GF-D8 (cell line): ENCODE measurements around the gene SAA1.
"Not testable (repeated sequence)": the region's sequence is repeated elsewhere in the genome, so short reads cannot be mapped to it uniquely, and the experiment has no call there.

Source experiments
- DNase-seq: peaks from one replicate; lab custom pipeline; 2025; lab: John Stamatoyannopoulos, UW

The SAA1 gene

DNA sequence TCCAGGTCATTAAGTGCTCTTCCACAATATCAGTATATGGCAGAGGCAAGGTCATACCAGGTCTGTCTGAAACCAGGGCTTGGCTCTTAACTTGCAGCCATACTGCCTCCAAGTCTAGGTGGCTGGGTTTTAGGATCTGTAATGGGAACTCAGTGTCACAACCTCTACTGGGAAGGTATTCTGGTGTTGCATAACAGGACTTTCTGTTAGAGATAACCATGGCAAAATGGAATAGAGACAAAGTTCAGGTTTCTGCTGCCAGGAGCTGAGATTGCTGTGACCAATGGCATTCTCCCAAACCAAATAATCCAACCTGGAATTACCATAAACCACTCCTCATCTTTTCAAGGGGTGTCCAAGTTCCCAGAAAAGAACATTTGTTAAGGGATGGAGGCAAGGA is 6.8 kb upstream of the SAA1 start:
- no peak for DNase-seq

DNA sequence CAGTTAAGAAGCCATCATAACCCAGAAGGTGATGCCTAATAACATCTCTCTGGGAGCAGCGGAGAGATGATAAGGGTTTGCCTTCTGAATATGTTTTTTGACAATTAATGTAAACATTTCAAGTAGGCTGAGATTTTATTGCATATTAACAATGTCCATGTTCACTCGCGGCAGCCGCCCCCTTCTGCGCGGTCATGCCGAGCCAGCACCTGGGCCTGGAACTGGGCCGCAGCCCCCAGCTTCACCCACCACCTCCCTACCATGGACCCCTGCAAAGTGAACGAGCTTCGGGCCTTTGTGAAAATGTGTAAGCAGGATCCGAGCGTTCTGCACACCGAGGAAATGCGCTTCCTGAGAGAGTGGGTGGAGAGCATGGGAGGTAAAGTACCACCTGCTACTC is 4.3 kb upstream of the SAA1 start:
- no peak for DNase-seq

DNA sequence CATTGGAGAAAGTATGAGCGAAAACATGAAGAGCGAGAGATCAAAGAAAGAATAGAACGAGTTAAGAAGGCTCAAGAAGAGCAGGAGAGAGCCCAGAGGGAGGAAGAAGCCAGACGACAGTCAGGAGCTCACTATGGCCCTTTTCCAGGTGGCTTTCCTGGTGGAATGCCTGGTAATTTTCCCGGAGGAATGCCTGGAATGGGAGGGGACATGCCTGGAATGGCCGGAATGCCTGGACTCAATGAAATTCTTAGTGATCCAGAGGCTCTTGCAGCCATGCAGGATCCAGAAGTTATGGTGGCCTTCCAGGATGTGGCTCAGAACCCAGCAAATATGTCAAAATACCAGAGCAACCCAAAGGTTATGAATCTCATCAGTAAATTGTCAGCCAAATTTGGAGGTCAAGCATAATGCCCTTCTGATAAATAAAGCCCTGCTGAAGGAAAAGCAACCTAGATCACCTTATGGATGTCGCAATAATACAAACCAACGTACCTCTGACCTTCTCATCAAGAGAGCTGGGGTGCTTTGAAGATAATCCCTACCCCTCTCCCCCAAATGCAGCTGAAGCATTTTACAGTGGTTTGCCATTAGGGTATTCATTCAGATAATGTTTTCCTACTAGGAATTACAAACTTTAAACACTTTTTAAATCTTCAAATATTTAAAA is 3.2 kb upstream of the SAA1 start:
- not testable (repeated sequence) for DNase-seq

GRCh38 chr11:18264035-18264434 is 2.0 kb upstream of the SAA1 start:
- DNase-seq: no peak

- DNase-seq: no peak
These were observed 1.1 kb upstream of the SAA1 start for GRCh38 chr11:18264677-18265555.

DNA sequence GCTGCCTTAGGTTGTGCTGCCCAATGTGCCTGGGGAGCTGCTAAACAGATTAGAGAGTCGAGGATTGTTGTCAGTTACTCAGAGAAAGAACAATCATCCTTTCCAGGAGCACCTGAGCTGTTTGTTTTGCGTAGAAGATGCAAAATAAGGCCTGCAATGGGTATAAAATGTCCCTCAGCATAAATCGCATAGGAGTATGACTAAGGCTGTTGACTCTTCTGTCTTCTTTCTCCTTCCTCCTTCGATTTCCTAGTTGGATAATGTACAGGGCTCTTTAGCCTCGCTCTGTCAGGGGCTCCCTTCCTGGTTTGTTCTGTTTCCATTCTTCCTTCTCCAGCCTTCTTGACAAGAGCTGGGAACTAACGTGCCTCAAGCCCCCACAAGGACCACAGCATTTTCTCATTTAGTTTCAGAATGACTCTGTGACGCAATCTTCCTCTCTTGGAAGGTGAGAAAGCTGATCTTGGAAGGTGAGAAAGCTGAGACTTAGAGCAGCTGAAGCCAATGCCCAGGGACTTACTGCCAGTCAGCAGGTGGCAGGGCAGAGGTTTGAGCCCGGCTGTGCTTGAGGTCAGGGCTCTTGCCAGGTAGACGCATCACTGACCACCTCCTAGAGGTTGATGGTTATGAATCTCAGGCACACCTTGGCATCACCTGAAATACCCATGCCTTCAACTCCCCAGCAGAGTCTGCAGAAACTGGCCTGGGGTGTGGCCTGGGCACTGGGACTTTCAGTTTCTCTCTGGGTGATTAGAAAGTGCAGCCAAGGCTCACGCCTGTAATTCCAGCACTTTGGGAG is 1.5 kb downstream of the SAA1 start:
- not testable (repeated sequence) for DNase-seq

GRCh38 chr11:18269252-18269651 is 3.2 kb downstream of the SAA1 start:
- not testable (repeated sequence) for DNase-seq

- DNase-seq: no peak
These were observed 4.0 kb downstream of the SAA1 start for GRCh38 chr11:18270102-18270501.

DNA sequence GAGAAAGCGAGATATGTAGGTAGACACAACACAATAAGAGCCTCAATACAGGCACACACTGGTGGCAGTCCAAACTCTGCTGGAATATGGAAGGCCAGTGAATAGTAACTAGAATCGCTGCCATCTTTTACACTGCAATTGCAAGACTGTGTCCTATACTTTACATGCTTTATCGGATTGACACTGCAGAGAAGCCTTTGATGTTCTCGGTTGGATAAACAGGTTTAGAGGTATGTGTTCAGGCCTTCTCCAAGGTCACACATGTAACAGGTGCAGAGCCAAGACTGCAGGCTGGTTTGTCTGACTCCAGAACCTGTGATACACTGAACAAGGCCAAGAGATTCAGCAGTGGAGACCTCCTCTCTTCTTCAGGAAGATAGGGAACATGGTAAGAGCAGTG is 5.1 kb downstream of the SAA1 start:
- DNase-seq: no peak

GRCh38 chr11:18277565-18278271 is 11.7 kb downstream of the SAA1 start:
- DNase-seq: peak; percentile 5

GRCh38 chr11:18280438-18281045 is 14.5 kb downstream of the SAA1 start:
- no peak for DNase-seq

DNA sequence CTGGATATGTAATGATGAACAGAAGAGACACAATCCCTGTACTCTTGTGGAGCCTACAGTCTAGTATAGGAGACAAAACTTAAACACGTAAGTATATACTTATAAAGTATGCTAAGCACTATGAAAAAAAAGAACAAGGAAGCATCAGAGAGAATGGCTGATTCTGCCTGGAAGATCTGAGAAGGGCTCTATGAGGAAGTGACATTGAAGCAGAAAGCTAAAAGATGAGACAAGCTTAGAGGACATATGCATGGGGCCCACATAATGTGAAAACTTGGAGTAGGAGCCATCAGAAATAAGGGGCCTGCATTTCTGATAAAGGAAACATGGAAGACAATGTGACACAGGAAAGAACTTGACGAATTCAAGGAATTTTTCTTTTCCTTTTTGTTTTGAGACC is 16.6 kb downstream of the SAA1 start:
- DNase-seq: no peak

- DNase-seq: no peak
These were observed 19.8 kb downstream of the SAA1 start for GRCh38 chr11:18285841-18286240.

GRCh38 chr11:18288911-18289310 is 22.8 kb downstream of the SAA1 start:
- DNase-seq: no peak

DNA sequence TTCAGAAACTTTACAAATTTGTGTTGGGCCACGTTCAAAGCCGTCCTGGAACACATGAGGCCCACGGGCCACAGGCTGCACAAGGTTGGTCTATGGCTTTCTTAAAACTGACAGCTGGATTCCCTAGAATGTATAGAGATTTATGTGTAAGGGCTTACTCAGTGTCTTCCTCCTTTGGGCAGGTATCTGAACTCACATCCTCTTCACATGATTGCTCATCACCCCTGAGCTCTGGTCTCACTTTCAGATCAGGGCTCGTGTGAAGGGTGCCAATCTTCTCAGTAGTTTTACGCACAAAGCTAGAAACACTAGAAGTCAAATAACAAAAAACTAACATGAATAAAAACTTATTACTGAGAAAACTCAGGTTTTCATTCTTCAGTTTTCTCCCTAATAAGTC is 28.8 kb downstream of the SAA1 start:
- DNase-seq: no peak

- no peak for DNase-seq
These were observed 29.3 kb downstream of the SAA1 start for GRCh38 chr11:18295316-18295715.

- DNase-seq: no peak
These were observed 33.7 kb downstream of the SAA1 start for GRCh38 chr11:18299721-18300120.

GRCh38 chr11:18304745-18305144 is 38.7 kb downstream of the SAA1 start:
- no peak for DNase-seq

DNA sequence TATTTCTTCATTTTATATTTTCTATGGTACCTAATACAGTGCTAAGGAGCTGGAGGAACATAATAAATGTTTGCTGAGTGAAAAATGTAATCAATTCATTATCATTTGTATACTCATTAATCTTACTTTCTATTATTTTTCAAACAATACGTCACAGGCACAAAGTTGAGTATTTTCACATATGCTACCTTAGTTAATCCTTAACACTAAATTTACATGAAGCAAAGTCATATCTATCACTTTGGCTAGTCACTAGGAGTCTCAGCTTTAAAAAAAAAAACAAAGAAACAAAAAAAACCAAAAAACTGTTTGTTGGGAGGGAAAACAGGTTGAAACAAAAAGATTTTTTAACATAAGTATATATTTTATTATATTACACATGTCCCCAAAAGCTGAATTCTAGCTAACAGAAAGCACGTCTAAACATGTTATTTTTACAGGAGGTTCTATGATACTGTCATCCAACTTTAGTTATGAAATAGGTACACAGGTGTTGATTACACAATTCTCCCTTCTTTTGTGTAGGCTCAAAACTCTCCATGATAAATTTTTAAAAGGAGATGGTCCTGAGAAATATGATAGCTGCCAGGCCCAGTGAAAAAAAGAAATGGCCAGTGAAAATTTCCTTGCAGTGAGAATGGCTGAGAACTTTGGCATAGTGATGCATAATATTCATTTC is 41.5 kb downstream of the SAA1 start:
- no peak for DNase-seq

DNA sequence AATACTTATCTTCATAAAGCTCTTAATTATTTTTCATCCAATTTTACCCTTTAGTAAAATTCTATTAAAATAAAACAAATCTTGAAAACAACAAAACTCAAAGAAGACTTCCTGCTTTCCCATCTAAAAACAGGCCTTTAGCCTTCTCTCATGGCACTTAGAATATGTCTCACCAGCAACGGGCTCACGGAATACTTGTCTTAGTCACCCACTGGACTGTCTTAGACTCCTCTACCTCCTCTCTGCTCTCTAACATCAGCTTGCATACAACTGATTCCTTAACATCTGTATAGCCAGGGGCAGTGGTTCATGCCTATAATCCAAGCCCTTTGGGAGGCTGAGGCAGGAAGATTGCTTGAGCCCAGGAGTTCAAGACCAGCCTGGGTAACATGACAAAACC is 42.2 kb downstream of the SAA1 start:
- no peak for DNase-seq

DNA sequence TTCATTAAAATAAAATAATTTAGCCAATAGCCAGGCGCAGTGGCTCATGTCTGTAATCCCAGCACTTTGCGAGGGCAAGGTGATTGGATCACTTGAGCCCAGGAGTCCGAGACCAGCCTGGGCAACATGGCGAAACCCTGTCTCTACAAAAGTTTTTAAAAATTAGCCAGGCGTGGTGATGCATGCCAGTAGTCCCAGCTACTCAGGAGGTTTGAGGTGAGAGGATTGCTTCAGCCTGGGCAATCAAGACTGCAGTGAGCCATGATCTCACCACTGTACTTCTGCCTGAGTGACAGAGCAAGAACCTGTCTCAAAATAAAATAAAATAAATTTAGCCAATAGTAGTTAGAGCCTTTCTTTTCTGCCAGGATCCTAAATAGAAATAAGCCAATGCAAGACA is 43.6 kb downstream of the SAA1 start:
- no peak for DNase-seq
